NB4 (cell line): ENCODE data around the gene NUP98.

Source experiments
- MAX ChIP-seq: IDR thresholded peaks from 2 replicates; pipeline ENCODE4 v1.6.1; 2011; ENCODE audit warnings: low read depth, low read length
- MYC ChIP-seq: IDR thresholded peaks from 2 replicates; pipeline ENCODE4 v1.6.1; 2011; ENCODE audit warnings: low read depth, low read length
- POLR2A ChIP-seq: IDR thresholded peaks from 2 replicates; pipeline ENCODE4 v1.6.1; 2011; ENCODE audit warnings: mild to moderate bottlenecking; ENCODE audit not compliant: insufficient read length; ENCODE audit errors: extremely low read depth
- TF ChIP-seq, protein P1 (sequence below): IDR thresholded peaks from one replicate; pipeline ENCODE4 v1.5.1; 2012; ENCODE audit warnings: low read depth, low read length

DNA sequence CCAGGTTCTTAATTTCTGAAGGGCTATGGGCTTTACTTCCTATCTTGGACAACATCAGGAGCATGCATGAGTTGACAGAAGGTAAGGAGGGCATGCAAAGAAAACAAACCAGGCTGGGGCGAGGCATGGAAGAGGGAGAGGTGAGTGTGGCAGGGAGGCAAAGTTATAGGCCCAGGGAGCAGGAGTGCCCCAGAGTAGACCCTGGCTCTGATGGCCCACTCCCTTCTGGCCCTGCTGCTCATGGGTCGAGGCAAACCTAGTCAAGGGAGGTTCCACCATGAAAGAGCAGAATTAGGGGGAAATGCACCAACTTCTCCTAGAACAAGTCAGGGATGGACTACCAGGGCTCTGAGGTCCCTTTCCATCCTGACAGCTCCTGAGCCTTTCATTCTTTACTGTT lies 136.4 kb downstream of the NUP98 start:
- no peak for TF ChIP-seq POLR2A
- TF ChIP-seq, protein P1, sequence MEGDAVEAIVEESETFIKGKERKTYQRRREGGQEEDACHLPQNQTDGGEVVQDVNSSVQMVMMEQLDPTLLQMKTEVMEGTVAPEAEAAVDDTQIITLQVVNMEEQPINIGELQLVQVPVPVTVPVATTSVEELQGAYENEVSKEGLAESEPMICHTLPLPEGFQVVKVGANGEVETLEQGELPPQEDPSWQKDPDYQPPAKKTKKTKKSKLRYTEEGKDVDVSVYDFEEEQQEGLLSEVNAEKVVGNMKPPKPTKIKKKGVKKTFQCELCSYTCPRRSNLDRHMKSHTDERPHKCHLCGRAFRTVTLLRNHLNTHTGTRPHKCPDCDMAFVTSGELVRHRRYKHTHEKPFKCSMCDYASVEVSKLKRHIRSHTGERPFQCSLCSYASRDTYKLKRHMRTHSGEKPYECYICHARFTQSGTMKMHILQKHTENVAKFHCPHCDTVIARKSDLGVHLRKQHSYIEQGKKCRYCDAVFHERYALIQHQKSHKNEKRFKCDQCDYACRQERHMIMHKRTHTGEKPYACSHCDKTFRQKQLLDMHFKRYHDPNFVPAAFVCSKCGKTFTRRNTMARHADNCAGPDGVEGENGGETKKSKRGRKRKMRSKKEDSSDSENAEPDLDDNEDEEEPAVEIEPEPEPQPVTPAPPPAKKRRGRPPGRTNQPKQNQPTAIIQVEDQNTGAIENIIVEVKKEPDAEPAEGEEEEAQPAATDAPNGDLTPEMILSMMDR: no peak
- no peak for TF ChIP-seq MAX
- TF ChIP-seq MYC: no peak
